ENCODE results near the gene CRYZL1. TPM values are rescaled to one million over a fixed set of nuclear protein-coding genes. Genes with fewer than 3 reads are reported as not detected.

Gene CRYZL1
- total RNA-seq, 1 donor from 2014 or later: 17.4 TPM

DNA sequence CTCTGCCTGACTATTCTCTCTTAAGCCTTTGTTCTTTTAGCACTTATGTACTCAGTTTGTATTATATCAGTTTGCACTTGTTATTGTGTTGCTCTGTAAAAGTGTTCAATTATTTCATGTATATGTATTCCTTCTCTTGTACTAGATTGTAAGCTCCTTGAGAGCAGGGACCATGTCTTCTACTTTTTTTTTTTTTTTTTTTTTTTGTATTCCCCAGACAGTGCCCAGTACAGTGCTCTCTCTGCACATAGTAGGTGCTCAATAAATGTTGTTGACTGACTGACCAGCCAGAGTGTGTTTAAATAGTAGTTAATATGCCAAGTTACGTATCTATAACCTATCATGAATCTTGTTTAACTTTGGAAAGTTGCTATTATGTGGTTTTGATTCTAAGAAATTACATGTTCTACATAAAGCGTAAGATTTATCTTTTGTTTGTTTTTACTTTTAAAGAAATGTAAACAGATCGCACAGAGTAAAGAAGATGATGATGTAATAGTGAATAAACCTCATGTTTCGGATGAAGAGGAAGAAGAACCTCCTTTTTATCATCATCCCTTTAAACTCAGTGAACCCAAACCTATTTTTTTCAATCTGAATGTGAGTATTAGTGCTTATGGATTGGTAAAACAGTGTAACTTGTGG lies 82.6 kb downstream of the CRYZL1 start:
- no peak for ATAC-seq

GRCh38 chr21:33557447-33557846 lies 84.1 kb downstream of the CRYZL1 start:
- no peak for ATAC-seq

- no peak for ATAC-seq
Measured at GRCh38 chr21:33554982-33555344, 86.6 kb downstream of the CRYZL1 start.

DNA sequence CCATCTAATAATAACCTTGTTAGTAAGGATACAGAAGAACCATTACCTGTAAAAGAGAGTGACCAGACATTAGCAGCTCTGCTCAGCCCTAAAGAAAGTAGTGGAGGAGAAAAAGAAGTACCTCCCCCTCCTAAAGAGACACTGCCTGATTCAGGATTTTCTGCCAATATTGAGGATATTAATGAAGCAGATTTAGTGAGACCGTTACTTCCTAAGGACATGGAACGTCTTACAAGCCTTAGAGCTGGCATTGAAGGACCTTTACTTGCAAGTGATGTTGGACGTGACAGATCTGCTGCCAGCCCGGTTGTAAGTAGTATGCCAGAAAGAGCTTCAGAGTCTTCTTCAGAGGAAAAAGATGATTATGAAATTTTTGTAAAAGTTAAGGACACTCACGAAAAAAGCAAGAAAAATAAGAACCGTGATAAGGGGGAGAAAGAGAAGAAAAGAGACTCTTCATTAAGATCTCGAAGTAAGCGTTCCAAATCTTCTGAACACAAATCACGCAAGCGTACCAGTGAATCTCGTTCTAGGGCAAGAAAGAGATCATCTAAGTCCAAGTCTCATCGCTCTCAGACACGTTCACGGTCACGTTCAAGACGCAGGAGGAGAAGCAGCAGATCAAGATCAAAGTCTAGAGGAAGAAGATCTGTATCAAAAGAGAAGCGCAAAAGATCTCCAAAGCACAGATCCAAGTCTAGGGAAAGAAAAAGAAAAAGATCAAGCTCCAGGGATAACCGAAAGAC lies 87.1 kb downstream of the CRYZL1 start:
- no peak for ATAC-seq

- no peak for ATAC-seq
Measured at GRCh38 chr21:33552999-33553598, 88.4 kb downstream of the CRYZL1 start.

- ATAC-seq: peak; percentile 35
Measured at GRCh38 chr21:33552093-33552998, 89.2 kb downstream of the CRYZL1 start.

DNA sequence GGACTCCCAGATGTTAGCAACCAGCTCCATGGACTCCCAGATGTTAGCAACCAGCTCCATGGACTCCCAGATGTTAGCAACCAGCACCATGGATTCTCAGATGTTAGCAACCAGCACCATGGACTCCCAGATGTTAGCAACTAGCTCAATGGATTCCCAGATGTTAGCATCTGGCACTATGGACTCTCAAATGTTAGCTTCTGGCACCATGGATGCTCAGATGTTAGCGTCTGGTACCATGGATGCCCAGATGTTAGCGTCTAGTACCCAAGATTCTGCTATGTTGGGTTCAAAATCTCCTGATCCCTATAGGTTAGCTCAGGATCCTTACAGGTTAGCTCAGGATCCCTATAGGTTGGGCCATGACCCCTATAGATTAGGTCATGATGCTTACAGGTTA lies 89.9 kb downstream of the CRYZL1 start:
- no peak for ATAC-seq

DNA sequence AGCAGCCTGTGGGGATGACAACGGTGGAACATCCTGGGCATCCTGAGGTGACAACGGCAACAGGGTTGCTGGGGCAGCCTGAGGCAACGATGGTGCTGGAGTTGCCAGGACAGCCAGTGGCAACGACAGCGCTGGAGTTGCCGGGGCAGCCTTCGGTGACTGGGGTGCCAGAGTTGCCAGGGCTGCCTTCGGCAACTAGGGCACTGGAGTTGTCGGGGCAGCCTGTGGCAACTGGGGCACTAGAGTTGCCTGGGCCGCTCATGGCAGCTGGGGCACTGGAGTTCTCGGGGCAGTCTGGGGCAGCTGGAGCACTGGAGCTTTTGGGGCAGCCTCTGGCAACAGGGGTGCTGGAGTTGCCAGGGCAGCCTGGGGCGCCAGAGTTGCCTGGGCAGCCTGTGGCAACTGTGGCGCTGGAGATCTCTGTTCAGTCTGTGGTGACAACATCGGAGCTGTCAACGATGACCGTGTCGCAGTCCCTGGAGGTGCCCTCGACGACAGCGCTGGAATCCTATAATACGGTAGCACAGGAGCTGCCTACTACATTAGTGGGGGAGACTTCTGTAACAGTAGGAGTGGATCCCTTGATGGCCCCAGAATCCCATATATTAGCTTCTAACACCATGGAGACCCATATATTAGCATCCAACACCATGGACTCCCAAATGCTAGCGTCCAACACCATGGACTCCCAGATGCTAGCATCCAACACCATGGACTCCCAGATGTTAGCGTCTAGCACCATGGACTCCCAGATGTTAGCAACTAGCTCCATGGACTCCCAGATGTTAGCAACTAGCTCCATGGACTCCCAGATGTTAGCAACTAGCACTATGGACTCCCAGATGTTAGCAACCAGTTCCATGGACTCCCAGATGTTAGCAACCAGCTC lies 90.5 kb downstream of the CRYZL1 start:
- peak; percentile 27 for ATAC-seq

DNA sequence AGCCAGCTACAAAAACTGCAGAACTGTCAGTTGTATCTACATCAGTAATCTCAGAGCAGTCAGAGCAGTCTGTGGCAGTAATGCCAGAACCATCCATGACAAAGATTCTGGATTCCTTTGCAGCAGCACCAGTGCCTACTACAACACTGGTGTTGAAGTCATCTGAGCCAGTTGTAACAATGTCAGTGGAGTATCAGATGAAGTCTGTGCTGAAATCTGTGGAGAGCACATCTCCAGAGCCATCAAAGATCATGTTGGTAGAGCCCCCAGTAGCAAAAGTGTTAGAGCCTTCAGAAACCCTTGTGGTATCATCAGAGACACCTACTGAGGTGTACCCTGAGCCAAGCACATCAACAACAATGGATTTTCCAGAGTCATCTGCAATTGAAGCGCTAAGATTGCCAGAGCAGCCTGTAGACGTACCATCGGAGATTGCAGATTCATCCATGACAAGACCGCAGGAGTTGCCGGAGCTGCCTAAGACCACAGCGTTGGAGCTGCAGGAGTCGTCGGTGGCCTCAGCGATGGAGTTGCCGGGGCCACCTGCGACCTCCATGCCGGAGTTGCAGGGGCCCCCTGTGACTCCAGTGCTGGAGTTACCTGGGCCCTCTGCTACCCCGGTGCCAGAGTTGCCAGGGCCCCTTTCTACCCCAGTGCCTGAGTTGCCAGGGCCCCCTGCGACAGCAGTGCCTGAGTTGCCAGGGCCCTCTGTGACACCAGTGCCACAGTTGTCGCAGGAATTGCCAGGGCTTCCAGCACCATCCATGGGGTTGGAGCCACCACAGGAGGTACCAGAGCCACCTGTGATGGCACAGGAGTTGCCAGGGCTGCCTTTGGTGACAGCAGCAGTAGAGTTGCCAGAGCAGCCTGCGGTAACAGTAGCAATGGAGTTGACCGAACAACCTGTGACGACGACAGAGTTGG lies 91.4 kb downstream of the CRYZL1 start:
- no peak for ATAC-seq

- ATAC-seq: no peak
Measured at GRCh38 chr21:33546086-33546485, 95.5 kb downstream of the CRYZL1 start.

DNA sequence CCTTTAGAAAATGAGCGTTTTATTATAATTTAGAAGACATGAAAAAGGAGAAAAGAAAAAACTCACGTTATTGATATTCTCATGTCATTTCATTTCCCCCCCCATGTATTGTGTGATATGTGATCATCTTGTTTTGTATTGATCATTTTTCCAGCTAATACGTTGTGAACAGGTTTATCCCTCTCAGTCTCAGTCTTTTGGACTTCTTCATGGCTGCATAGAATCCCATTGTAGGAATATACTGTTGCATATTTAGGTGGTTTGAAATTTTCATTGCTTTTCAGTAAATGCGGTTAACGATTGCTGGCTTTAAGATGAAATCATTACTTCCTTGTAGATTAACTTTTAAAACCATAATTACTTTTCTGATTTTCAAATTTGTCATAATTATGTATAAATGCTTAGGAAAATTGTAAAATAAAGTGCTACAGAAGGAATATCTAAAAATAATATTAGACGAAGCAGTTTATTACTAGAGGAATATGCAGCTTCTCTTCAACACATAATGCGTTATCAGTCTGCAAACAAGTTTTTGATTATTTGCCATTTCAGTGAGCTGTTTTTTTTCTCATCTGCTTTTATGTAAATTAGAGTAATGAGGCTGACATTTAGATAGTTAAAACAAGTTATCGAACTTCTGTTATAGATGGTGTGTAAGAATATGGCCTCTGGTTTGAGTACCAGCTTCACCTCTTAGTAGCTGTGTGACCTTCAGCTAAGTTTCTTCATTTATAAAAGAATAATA lies 96.9 kb downstream of the CRYZL1 start:
- no peak for ATAC-seq

- ATAC-seq: peak; percentile 31
Measured at GRCh38 chr21:33543505-33544129, 97.9 kb downstream of the CRYZL1 start.

DNA sequence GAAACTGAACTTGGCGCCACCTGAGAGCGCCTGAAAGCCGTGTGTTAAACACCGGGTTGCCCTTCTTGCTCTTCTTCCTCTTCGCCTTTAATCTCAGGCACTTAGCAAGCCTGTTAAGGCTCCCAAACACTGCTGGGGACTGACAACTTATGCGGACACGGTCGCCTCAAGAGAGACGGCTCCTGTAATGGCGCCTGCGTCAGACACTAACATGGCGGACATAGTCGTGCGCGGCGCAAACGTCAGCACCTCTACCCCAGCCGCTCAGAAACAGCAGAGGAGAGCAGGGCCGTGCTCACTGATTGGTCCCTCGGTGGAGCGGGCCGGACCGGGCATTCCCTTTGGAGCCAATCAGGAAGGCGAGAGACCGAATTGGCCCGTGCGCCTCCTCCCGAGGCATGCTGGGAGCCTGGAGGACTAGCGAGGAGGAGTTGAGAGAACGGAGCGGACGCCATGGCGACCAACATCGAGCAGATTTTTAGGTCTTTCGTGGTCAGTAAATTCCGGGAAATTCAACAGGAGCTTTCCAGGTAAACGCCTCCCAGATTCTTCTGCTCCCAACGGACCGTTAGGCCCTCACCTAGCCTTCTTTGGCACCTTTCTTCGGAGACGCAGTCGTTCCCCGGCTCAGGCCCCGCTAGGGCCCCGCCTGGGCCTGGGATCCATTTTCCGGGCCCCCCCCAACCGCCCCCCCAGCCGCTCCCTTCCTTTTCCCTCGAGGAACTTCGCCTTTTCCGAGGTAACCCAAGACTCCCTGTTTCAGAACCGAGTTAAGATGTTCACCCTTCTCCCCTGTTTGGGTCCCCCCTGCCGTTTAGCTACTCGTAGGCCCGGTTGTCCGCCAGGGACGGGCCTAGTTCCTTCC lies 98.7 kb downstream of the CRYZL1 start, which contains the start of gene SON:
TSS of gene SON (plus strand) at position 399 of the 865 bp plus-strand sequence. CDS start at position 454, 55 bp downstream.
- peak; percentile 99 for ATAC-seq

GRCh38 chr21:33541756-33542639 lies 99.5 kb downstream of the CRYZL1 start, which contains the start of gene GART:
Gene GART (minus strand): TSS chr21:33542117. CDS start chr21:33539315, 2,802 bp downstream.
- ATAC-seq: peak; percentile 83

DNA sequence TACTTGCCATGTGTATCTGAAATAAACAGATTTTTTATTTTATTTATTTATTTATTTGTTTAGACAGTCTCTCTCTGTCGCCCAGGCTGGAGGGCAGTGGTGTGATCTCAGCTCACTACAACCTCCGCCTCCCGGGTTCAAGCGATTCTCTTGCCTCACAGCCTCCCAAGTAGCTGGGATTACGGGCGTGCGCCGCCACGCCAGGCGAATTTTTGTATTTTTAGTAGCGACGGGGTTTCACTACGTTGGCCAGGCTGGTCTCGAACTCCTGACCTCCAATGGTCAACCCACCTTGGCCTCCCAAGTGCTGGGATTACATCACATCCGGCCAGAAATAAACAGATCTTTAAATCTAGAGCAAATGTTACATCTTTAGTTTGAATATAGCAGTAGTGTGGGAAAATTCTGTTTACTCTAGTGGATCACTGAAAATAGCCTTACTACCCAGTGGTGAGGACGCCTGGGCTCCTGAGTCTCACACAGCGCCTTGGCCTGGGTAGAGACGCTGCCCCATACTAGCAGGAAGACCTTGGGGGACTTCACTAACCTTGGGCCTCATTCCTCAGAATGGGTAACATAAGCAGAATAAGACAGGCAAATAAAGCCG lies 100.3 kb downstream of the CRYZL1 start:
- ATAC-seq: no peak

- ATAC-seq: no peak
Measured at GRCh38 chr21:33540711-33541104, 100.8 kb downstream of the CRYZL1 start.

- no peak for ATAC-seq
Measured at GRCh38 chr21:33539616-33540015, 101.9 kb downstream of the CRYZL1 start.
